ENCODE results near the gene IFT122. TPM values are rescaled to one million over a fixed set of nuclear protein-coding genes. Genes with fewer than 3 reads are reported as not detected.

IFT122 gene
- total and polyA plus RNA-seq, 2 experiments from 2014 or later, result 10.2 to 38.8 TPM

- no peaks in the 10 kb centered on the region for H3K9me3 Mint-ChIP-seq
- Histone ChIP-seq H3F3A (replicated peaks; ENCODE audit: low read depth) (no peaks in the 10 kb centered on the region), H4K20me1 (replicated peaks; ENCODE audit: insufficient read depth) (peaks cover 7% of the 10 kb centered on the region; the same call in 1 of the 2 replicates), H3K4me2 (no peak overlapping the region), H3K79me2 (replicated peaks; ENCODE audit: insufficient read depth) (peaks cover 39% of the 10 kb centered on the region), H3K27ac (ENCODE audit: low read depth) (no peak overlapping the region), H3K4me1 (ENCODE audit: insufficient read depth) (peaks cover 9% of the 10 kb centered on the region), H3K9me2 (ENCODE audit: insufficient read depth) (no peaks in the 10 kb centered on the region), H3K36me3 (ENCODE audit: insufficient read depth) (peaks cover 54% of the 10 kb centered on the region), H3K4me3 (no peak overlapping the region), H3K27me3 (ENCODE audit: insufficient read depth) (no peaks in the 10 kb centered on the region), H2AFZ (no peak overlapping the region)
- H3K27ac Mint-ChIP-seq, result no peak overlapping the region
- peaks cover 8% of the 10 kb centered on the region for H3K27me3 Mint-ChIP-seq (ENCODE audit: insufficient read depth, low read depth, poor library complexity)
- TF ChIP-seq NANOG (IDR thresholded peaks at IDR 0.05; ENCODE audit: borderline replicate concordance) (no peak), ZNF462 (CRISPR knock-in tag; IDR thresholded peaks at IDR 0.05) (no peak), POLR2AphosphoS5 (IDR thresholded peaks at IDR 0.05; ENCODE audit: low read depth) (no peak), REST (IDR thresholded peaks at IDR 0.05; ENCODE audit: unreplicated experiment) (no peak), STAT1 (IDR thresholded peaks at IDR 0.05; ENCODE audit: unreplicated experiment) (no peak), EZH2phosphoT487 (IDR thresholded peaks at IDR 0.05; ENCODE audit: unreplicated experiment) (no peak), CTCF (conservative IDR thresholded peaks at IDR 0.05; ENCODE audit: low read depth in 2 of 2) (no peak), JUNB (IDR thresholded peaks at IDR 0.05; ENCODE audit: unreplicated experiment) (no peak), ZNF331 (CRISPR knock-in tag; IDR thresholded peaks at IDR 0.05; ENCODE audit: low read depth) (no peak), CREB1 (CRISPR knock-in tag; IDR thresholded peaks at IDR 0.05; ENCODE audit: low read depth) (no peak), ZNF114 (CRISPR knock-in tag; IDR thresholded peaks at IDR 0.05) (no peak), ETS1 (IDR thresholded peaks at IDR 0.05) (no peak), EZH2 (IDR thresholded peaks at IDR 0.05; ENCODE audit: low read depth, unreplicated experiment) (no peak)
- peaks cover 9% of the 10 kb centered on the region for H3K4me1 Mint-ChIP-seq
- DNase-seq (ENCODE audit: low spot score) (no peak), ATAC-seq (no peak)
- H3K36me3 Mint-ChIP-seq (ENCODE audit: low read depth), result peaks cover 69% of the 10 kb centered on the region
- H3K4me3 Mint-ChIP-seq, result no peak overlapping the region
Observed at GRCh38 chr3:129435367-129435766, 4.7 kb upstream of the IFT122 start.
